ENCODE measurements around the gene UBE2I. TPM values are rescaled to one million over a fixed set of nuclear protein-coding genes. Genes with fewer than 3 reads are reported as not detected.
"Not testable (repeated sequence)": the region's sequence is repeated elsewhere in the genome, so short reads cannot be mapped to it uniquely, and the experiment has no call there.

The UBE2I gene
- total RNA-seq, 1 donor from 2014 or later = 141 TPM

DNA sequence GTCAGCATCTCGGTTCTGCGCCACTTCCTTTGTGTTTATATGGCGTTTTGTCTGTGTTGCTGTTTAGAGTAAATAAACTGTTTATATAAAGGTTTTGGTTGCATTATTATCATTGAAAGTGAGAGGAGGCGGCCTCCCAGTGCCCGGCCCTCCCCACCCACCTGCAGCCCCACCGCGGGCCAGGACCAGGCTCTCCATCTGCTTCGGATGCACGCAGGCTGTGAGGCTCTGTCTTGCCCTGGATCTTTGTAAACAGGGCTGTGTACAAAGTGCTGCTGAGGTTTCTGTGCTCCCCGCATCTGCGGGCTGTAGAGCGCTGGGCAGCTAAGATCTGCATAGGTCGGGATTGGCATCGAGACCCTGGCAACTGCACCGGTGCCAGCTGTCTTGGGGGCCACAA is 15.8 kb downstream of the UBE2I start:
- peaks cover 48 to 65% of the 10 kb centered on the region in 2 donors for H3K36me3 ChIP-seq
- intact Hi-C loops (cut with DNase I) = no loop called here
- DNase-seq (ENCODE audit: low spot score in 2 of 2) = no peak

GRCh38 chr16:1325673-1326371 is 16.4 kb downstream of the UBE2I start:
- DNase-seq (ENCODE audit: low spot score in 2 of 2) = no peak
- no peaks in the 10 kb centered on the region for H3K27me3 ChIP-seq
- peaks cover 0 to 4% of the 10 kb centered on the region in 2 donors for H3K9me3 ChIP-seq
- peaks cover 43 to 59% of the 10 kb centered on the region in 2 donors for H3K36me3 ChIP-seq
- no peak overlapping the region for H3K27ac ChIP-seq
- TF ChIP-seq, protein P1, sequence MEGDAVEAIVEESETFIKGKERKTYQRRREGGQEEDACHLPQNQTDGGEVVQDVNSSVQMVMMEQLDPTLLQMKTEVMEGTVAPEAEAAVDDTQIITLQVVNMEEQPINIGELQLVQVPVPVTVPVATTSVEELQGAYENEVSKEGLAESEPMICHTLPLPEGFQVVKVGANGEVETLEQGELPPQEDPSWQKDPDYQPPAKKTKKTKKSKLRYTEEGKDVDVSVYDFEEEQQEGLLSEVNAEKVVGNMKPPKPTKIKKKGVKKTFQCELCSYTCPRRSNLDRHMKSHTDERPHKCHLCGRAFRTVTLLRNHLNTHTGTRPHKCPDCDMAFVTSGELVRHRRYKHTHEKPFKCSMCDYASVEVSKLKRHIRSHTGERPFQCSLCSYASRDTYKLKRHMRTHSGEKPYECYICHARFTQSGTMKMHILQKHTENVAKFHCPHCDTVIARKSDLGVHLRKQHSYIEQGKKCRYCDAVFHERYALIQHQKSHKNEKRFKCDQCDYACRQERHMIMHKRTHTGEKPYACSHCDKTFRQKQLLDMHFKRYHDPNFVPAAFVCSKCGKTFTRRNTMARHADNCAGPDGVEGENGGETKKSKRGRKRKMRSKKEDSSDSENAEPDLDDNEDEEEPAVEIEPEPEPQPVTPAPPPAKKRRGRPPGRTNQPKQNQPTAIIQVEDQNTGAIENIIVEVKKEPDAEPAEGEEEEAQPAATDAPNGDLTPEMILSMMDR (IDR thresholded peaks at IDR 0.05) = no peak
- intact Hi-C loops (cut with DNase I) = no loop called here
- no peaks in the 10 kb centered on the region for H3K4me1 ChIP-seq
- H3K4me3 ChIP-seq = no peak overlapping the region

More for the DNA sequence above, 15.8 kb downstream of the UBE2I start:
- H3K4me3 ChIP-seq = no peak overlapping the region
- H3K27me3 ChIP-seq = no peaks in the 10 kb centered on the region
- H3K9me3 ChIP-seq = peaks cover 0 to under 1% of the 10 kb centered on the region in 2 donors
- TF ChIP-seq, protein P1 (IDR thresholded peaks at IDR 0.05) = no peak
- no peak overlapping the region for H3K27ac ChIP-seq
- no peaks in the 10 kb centered on the region for H3K4me1 ChIP-seq

- no peaks in the 10 kb centered on the region for H3K27me3 ChIP-seq
- peaks cover 0 to 4% of the 10 kb centered on the region in 2 donors for H3K9me3 ChIP-seq
- H3K4me1 ChIP-seq = no peaks in the 10 kb centered on the region
- no peak overlapping the region for H3K27ac ChIP-seq
- H3K36me3 ChIP-seq = peaks cover 37 to 53% of the 10 kb centered on the region in 2 donors
- H3K4me3 ChIP-seq = no peak overlapping the region
- no peak for DNase-seq (ENCODE audit: low spot score in 2 of 2)
- TF ChIP-seq, protein P1 (IDR thresholded peaks at IDR 0.05) = no peak
- intact Hi-C loops (cut with DNase I) = no loop called here
Observed at GRCh38 chr16:1326391-1326790, 17.0 kb downstream of the UBE2I start.

DNA sequence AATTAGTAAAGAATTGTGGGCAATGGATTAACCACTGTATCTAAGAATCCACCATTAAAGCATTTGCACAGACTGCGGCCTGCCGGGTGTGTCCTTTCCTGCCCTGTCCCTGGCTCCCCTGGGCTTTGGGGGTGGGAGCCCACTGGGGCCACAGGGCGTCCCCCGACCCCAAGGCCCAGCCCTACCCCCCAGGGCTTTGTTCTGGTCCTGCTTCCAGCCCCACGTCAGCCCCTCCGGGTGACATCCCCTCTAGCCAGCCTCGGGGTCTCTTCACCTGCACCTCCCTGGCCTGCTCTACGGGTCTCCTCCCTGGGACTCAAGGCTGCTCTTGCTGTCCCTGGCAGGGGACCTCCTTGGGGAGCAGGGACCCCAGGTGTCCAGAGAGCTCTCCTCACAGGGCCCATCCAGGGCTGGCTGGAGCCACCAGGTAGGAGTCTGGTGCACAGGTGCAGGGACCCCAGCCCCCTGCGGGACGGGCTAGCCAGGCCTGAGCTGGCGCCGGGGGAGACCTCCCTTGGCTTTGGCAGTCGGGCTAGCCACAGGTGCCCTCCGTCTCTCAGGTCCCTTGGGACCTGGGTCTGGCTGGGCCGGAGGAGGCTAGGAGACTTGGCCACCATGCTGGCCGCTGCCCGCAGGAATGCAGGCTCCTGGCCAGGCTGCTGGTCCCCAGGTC is 17.6 kb downstream of the UBE2I start:
- no peak for DNase-seq (ENCODE audit: low spot score in 2 of 2)
- TF ChIP-seq, protein P1 (IDR thresholded peaks at IDR 0.05) = no peak
- H3K4me3 ChIP-seq = no peak overlapping the region
- H3K36me3 ChIP-seq = peaks cover 30 to 46% of the 10 kb centered on the region in 2 donors
- H3K27me3 ChIP-seq = peaks cover 5% of the 10 kb centered on the region
- intact Hi-C loops (cut with DNase I) = no loop called here
- peaks cover 0 to 5% of the 10 kb centered on the region in 2 donors for H3K4me1 ChIP-seq
- H3K27ac ChIP-seq = no peak overlapping the region
- peaks cover 0 to 4% of the 10 kb centered on the region in 2 donors for H3K9me3 ChIP-seq

DNA sequence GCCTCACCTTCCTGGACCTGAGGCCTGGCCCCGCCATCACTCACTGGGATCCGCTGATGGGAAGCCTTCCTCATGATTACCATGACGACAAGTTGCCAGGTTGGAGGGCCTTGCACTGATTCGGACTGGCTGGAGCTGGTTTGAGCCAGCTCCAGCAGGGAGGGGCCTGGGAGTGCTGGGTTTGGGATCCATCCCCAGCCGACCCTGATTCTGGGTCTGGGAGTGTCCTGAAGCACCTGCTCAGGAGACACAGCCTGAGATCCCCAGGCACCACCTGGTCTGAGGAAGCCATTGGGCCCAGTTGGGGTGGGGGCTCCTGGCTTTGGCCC is 18.1 kb downstream of the UBE2I start:
- H3K27ac ChIP-seq = no peak overlapping the region
- H3K9me3 ChIP-seq = peaks cover 0 to 4% of the 10 kb centered on the region in 2 donors
- H3K4me3 ChIP-seq = no peak overlapping the region
- no peak for DNase-seq (ENCODE audit: low spot score in 2 of 2)
- peaks cover 9% of the 10 kb centered on the region for H3K27me3 ChIP-seq
- peaks cover 30 to 41% of the 10 kb centered on the region in 2 donors for H3K36me3 ChIP-seq
- peaks cover 0 to 5% of the 10 kb centered on the region in 2 donors for H3K4me1 ChIP-seq
- TF ChIP-seq, protein P1 (IDR thresholded peaks at IDR 0.05) = no peak
- intact Hi-C loops (cut with DNase I) = no loop called here

GRCh38 chr16:1328136-1328535 is 18.7 kb downstream of the UBE2I start:
- H3K9me3 ChIP-seq = not testable (repeated sequence)

GRCh38 chr16:1328961-1329360 is 19.5 kb downstream of the UBE2I start:
- H3K27ac ChIP-seq; DNase-seq (ENCODE audit: low spot score in 2 of 2); intact Hi-C loops (cut with DNase I); H3K4me3 ChIP-seq; H3K4me1 ChIP-seq; H3K9me3 ChIP-seq: not testable (repeated sequence)
- peaks cover 20 to 34% of the 10 kb centered on the region in 2 donors for H3K36me3 ChIP-seq
- H3K27me3 ChIP-seq = peaks cover 18% of the 10 kb centered on the region

More at GRCh38 chr16:1328136-1328535, 18.7 kb downstream of the UBE2I start:
- H3K27me3 ChIP-seq; H3K4me3 ChIP-seq; intact Hi-C loops (cut with DNase I); H3K27ac ChIP-seq; H3K4me1 ChIP-seq; DNase-seq (ENCODE audit: low spot score in 2 of 2): not testable (repeated sequence)
- H3K36me3 ChIP-seq = peaks cover 29 to 41% of the 10 kb centered on the region in 2 donors

Data from ascending aorta (tissue), 2 donors.